GM12865 (cell line): ENCODE results near the gene PCDH19.
A peak's percentile ranks its signal among the peaks of the same experiment; 100 is the strongest.

Experiments
- DNase-seq: peaks from one replicate; pipeline ENCODE4 v3.0.0; 2010; ENCODE audit warnings: low read depth
- H3K4me3 ChIP-seq: 2 replicates; pipeline ENCODE4 v1.5.1; 2011; ENCODE audit warnings: mild to moderate bottlenecking, low read depth, low read length, control low read depth
- TF ChIP-seq, protein P1 (sequence below): IDR thresholded peaks from 2 replicates; pipeline ENCODE4 v1.5.1; 2011; ENCODE audit warnings: low read length, control low read depth, low read depth, inconsistent platforms; ENCODE audit not compliant: insufficient read depth; ENCODE audit errors: missing control alignments

PCDH19 gene

DNA sequence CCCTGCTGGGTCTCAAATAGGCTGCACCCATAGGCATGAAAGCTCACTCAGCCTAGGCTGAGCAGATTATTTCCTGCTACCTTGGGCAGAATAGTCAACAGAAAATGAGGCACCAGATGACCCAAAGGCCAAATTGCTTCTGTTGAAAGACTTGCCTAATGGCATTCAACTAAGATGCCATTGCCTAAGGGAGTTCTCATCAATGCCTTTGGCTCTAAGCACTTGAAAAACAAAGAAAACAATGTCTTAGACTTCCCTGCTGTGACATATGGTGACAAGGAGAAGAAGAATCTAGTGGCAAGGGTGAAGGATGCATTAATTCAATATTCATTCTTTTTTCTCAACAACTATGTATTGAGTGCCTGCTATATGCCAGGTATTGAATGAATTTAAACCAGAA is 25.7 kb upstream of the PCDH19 start:
- DNase-seq: no peak
- TF ChIP-seq, protein P1, sequence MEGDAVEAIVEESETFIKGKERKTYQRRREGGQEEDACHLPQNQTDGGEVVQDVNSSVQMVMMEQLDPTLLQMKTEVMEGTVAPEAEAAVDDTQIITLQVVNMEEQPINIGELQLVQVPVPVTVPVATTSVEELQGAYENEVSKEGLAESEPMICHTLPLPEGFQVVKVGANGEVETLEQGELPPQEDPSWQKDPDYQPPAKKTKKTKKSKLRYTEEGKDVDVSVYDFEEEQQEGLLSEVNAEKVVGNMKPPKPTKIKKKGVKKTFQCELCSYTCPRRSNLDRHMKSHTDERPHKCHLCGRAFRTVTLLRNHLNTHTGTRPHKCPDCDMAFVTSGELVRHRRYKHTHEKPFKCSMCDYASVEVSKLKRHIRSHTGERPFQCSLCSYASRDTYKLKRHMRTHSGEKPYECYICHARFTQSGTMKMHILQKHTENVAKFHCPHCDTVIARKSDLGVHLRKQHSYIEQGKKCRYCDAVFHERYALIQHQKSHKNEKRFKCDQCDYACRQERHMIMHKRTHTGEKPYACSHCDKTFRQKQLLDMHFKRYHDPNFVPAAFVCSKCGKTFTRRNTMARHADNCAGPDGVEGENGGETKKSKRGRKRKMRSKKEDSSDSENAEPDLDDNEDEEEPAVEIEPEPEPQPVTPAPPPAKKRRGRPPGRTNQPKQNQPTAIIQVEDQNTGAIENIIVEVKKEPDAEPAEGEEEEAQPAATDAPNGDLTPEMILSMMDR: no peak
- no peak overlapping the region for H3K4me3 ChIP-seq

DNA sequence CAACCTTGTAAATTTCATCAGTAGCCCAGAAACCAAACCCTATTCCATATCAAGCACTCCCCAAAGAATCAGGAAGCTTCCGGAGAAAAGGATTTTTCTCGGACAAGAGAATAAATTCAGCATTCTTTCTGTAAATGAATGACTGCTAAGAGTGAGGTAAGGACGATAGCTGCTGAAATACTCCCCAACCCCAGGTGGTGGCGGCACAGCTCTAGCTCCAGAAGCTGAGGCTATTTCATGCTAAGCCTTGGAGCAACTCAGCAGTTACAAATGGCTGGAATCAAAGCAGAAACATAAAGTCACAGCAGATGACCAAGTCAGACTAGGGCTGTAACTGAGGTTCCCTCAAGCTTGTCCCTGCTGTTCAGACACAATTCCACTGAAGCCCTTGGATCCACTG is 13.9 kb upstream of the PCDH19 start:
- DNase-seq: no peak
- H3K4me3 ChIP-seq: no peak overlapping the region
- TF ChIP-seq, protein P1: no peak

GRCh38 chrX:100418556-100418955 is 8.5 kb upstream of the PCDH19 start:
- no peak for DNase-seq
- H3K4me3 ChIP-seq: no peak overlapping the region
- TF ChIP-seq, protein P1: no peak

GRCh38 chrX:100417681-100418080 is 7.6 kb upstream of the PCDH19 start:
- H3K4me3 ChIP-seq: no peak overlapping the region
- TF ChIP-seq, protein P1: no peak
- DNase-seq: no peak

- peak; percentile 47 for DNase-seq
- TF ChIP-seq, protein P1: peak; percentile 27
- H3K4me3 ChIP-seq: no peak overlapping the region
These were observed 3.2 kb upstream of the PCDH19 start for GRCh38 chrX:100413229-100413628.

DNA sequence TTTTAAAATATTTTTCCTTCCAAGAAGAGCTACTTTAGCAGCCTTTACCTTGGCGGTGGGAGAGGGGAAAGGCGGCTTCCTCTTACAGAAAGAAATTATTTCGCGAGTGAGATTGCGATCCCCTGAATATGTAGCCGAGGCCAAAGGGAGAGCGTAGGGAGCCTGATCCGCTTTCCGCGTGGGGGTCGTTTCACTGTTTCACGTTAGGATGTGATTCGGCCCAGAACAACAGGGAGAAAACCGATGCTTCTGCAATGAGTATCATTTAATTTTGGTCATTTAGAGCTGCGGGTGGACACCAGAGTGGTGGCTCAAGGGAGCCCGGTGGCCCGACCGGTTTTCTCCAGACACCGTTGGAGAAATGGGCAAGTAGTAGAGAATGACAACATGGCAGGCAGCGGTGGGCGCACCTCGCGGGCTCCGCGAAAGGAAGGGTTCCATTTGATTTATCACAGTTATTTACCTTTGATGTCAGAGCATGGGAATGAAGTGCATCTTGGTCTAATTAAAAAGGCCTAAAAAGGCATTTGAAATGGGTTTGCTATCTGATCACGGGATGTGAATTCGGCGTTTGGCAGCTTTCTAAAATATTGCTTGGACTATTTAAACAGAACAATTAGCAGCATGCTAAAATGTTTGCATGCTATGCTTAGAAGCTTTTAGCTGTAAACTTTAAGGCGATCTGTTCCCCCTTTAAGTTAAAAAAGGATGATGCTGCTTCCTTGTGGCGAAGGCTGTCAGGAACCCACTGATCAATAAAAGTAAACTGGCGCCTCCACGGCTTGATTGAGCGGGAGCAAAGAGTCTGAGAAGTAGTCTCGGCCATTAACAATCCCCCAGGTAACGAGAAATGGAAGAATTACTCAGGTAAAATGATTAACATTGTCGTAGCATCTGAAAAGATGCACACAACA is 2.0 kb upstream of the PCDH19 start:
- H3K4me3 ChIP-seq: no peak overlapping the region
- TF ChIP-seq, protein P1: no peak
- no peak for DNase-seq
